Measurements from ENCODE around the gene GGCX.

GGCX gene

GRCh38 chr2:85584857-85585780 lies 23.8 kb upstream of the GGCX start:
- Histone ChIP-seq H3K18ac (ENCODE audit: low read length) (peak overlapping the region; percentile 24), H2AK5ac (ENCODE audit: low read length) (peak overlapping the region; percentile 6), H2BK5ac (ENCODE audit: low read length) (peak overlapping the region; percentile 3), H3K4me1 (ENCODE audit: control insufficient read depth, low read depth, low read length) (peaks cover 13% of the 10 kb centered on the region), H3K27me3 (ENCODE audit: insufficient read depth, low read length, poor library complexity) (no peaks in the 10 kb centered on the region), H3K9ac (ENCODE audit: low read length) (peak overlapping the region; percentile 61), H3K4me2 (ENCODE audit: low read length) (peak overlapping the region; percentile 35), H4K5ac (ENCODE audit: low read length) (no peak overlapping the region), H3K23ac (ENCODE audit: low read length) (no peak overlapping the region), H3K79me2 (ENCODE audit: control insufficient read depth, insufficient read depth, low read length) (peaks cover 5% of the 10 kb centered on the region), H3K27ac (ENCODE audit: low read depth, low read length) (peak overlapping the region; percentile 66), H3K36me3 (ENCODE audit: control insufficient read depth, insufficient read depth, low read length) (no peaks in the 10 kb centered on the region), H2BK15ac (replicated peaks; ENCODE audit: low read depth) (no peak overlapping the region), H3K4me3 (ENCODE audit: low read length) (no peak overlapping the region), H4K8ac (ENCODE audit: low read depth, low read length) (no peak overlapping the region), H2BK120ac (ENCODE audit: low read depth, low read length) (no peak overlapping the region), H3K79me1 (ENCODE audit: low read length) (peaks cover 9% of the 10 kb centered on the region), H3K4ac (ENCODE audit: low read depth, low read length) (no peak overlapping the region), H3K56ac (ENCODE audit: low read length) (peak overlapping the region; percentile 80)
- DNase-seq = peak; percentile 93
- whole genome bisulfite sequencing (ENCODE audit: extremely low coverage, insufficient coverage, low lambda C conversion rate) = no CpG with 5 or more reads among the region's 9 CpGs

- no CpG with 5 or more reads among the region's 52 CpGs for WGBS (ENCODE audit: extremely low coverage, insufficient coverage, low lambda C conversion rate)
- H3K79me2 ChIP-seq (ENCODE audit: control insufficient read depth, insufficient read depth, low read length) = peaks cover 5% of the 10 kb centered on the region
- peak within 1 kb of the TSS; percentile 66 for H3K27ac ChIP-seq (ENCODE audit: low read depth, low read length)
- peak within 1 kb of the TSS; percentile 1 for H2BK120ac ChIP-seq (ENCODE audit: low read depth, low read length)
- no peak within 1 kb of the TSS for H4K5ac ChIP-seq (ENCODE audit: low read length)
- DNase-seq = no peak
- no peak within 1 kb of the TSS for H3K4me3 ChIP-seq (ENCODE audit: low read length)
- H3K27me3 ChIP-seq (ENCODE audit: insufficient read depth, low read length, poor library complexity) = no peaks in the 10 kb centered on the region
- peak within 1 kb of the TSS; percentile 7 for H3K4ac ChIP-seq (ENCODE audit: low read depth, low read length)
- H3K18ac ChIP-seq (ENCODE audit: low read length) = peak within 1 kb of the TSS; percentile 82
- H3K79me1 ChIP-seq (ENCODE audit: low read length) = peaks cover 9% of the 10 kb centered on the region
- peak within 1 kb of the TSS; percentile 35 for H3K4me2 ChIP-seq (ENCODE audit: low read length)
- no peak within 1 kb of the TSS for H2BK15ac ChIP-seq (replicated peaks; ENCODE audit: low read depth)
- peak within 1 kb of the TSS; percentile 80 for H3K56ac ChIP-seq (ENCODE audit: low read length)
- no peak within 1 kb of the TSS for H2BK5ac ChIP-seq (ENCODE audit: low read length)
- no peak within 1 kb of the TSS for H4K8ac ChIP-seq (ENCODE audit: low read depth, low read length)
- H3K36me3 ChIP-seq (ENCODE audit: control insufficient read depth, insufficient read depth, low read length) = no peaks in the 10 kb centered on the region
- H3K4me1 ChIP-seq (ENCODE audit: control insufficient read depth, low read depth, low read length) = peaks cover 13% of the 10 kb centered on the region
- peak within 1 kb of the TSS; percentile 61 for H3K9ac ChIP-seq (ENCODE audit: low read length)
- peak within 1 kb of the TSS; percentile 83 for H3K23ac ChIP-seq (ENCODE audit: low read length)
- peak within 1 kb of the TSS; percentile 6 for H2AK5ac ChIP-seq (ENCODE audit: low read length)
Observed at GRCh38 chr2:85584354-85584856, 23.1 kb upstream of the GGCX start, which contains the start of gene VAMP5. Gene VAMP5, plus strand, starts transcription at chr2:85584431. Its CDS starts 60 bp downstream, at chr2:85584491.

- Histone ChIP-seq H4K8ac (ENCODE audit: low read depth, low read length) (no peak overlapping the region), H2AK5ac (ENCODE audit: low read length) (no peak overlapping the region), H3K23ac (ENCODE audit: low read length) (no peak overlapping the region), H3K79me2 (ENCODE audit: control insufficient read depth, insufficient read depth, low read length) (peaks cover 5% of the 10 kb centered on the region), H3K56ac (ENCODE audit: low read length) (peak overlapping the region; percentile 80), H3K36me3 (ENCODE audit: control insufficient read depth, insufficient read depth, low read length) (no peaks in the 10 kb centered on the region), H3K27me3 (ENCODE audit: insufficient read depth, low read length, poor library complexity) (no peaks in the 10 kb centered on the region), H3K4me1 (ENCODE audit: control insufficient read depth, low read depth, low read length) (peaks cover 17% of the 10 kb centered on the region), H3K9ac (ENCODE audit: low read length) (peak overlapping the region; percentile 34), H3K4ac (ENCODE audit: low read depth, low read length) (peak overlapping the region; percentile 7), H3K4me3 (ENCODE audit: low read length) (no peak overlapping the region), H3K27ac (ENCODE audit: low read depth, low read length) (no peak overlapping the region), H2BK5ac (ENCODE audit: low read length) (no peak overlapping the region), H3K4me2 (ENCODE audit: low read length) (no peak overlapping the region), H3K79me1 (ENCODE audit: low read length) (peaks cover 9% of the 10 kb centered on the region), H4K5ac (ENCODE audit: low read length) (no peak overlapping the region), H3K18ac (ENCODE audit: low read length) (peak overlapping the region; percentile 82), H2BK15ac (replicated peaks; ENCODE audit: low read depth) (no peak overlapping the region), H2BK120ac (ENCODE audit: low read depth, low read length) (no peak overlapping the region)
- no peak for DNase-seq
- no CpG with 5 or more reads among the region's 16 CpGs for WGBS (ENCODE audit: extremely low coverage, insufficient coverage, low lambda C conversion rate)
Observed at GRCh38 chr2:85583667-85584353, 22.5 kb upstream of the GGCX start.

GRCh38 chr2:85582492-85582891 lies 21.2 kb upstream of the GGCX start:
- Histone ChIP-seq H3K36me3 (ENCODE audit: control insufficient read depth, insufficient read depth, low read length) (no peaks in the 10 kb centered on the region), H3K9ac (ENCODE audit: low read length) (no peak overlapping the region), H3K4me3 (ENCODE audit: low read length) (no peak overlapping the region), H2BK5ac (ENCODE audit: low read length) (no peak overlapping the region), H2AK5ac (ENCODE audit: low read length) (no peak overlapping the region), H3K23ac (ENCODE audit: low read length) (no peak overlapping the region), H3K4me1 (ENCODE audit: control insufficient read depth, low read depth, low read length) (peaks cover 21% of the 10 kb centered on the region), H3K18ac (ENCODE audit: low read length) (no peak overlapping the region), H3K56ac (ENCODE audit: low read length) (no peak overlapping the region), H4K8ac (ENCODE audit: low read depth, low read length) (no peak overlapping the region), H3K27me3 (ENCODE audit: insufficient read depth, low read length, poor library complexity) (no peaks in the 10 kb centered on the region), H2BK15ac (replicated peaks; ENCODE audit: low read depth) (no peak overlapping the region), H3K79me1 (ENCODE audit: low read length) (peaks cover 9% of the 10 kb centered on the region), H3K4me2 (ENCODE audit: low read length) (no peak overlapping the region), H2BK120ac (ENCODE audit: low read depth, low read length) (no peak overlapping the region), H3K79me2 (ENCODE audit: control insufficient read depth, insufficient read depth, low read length) (peaks cover 9% of the 10 kb centered on the region), H3K27ac (ENCODE audit: low read depth, low read length) (no peak overlapping the region), H4K5ac (ENCODE audit: low read length) (no peak overlapping the region), H3K4ac (ENCODE audit: low read depth, low read length) (no peak overlapping the region)
- DNase-seq = no peak
- no CpG with 5 or more reads among the region's 1 CpG for WGBS (ENCODE audit: extremely low coverage, insufficient coverage, low lambda C conversion rate)

- H3K27ac ChIP-seq (ENCODE audit: low read depth, low read length) = peak overlapping the region; percentile 93
- peaks cover 17% of the 10 kb centered on the region for H3K4me1 ChIP-seq (ENCODE audit: control insufficient read depth, low read depth, low read length)
- H2BK120ac ChIP-seq (ENCODE audit: low read depth, low read length) = peak overlapping the region; percentile 33
- DNase-seq = no peak
- H4K5ac ChIP-seq (ENCODE audit: low read length) = no peak overlapping the region
- H2BK5ac ChIP-seq (ENCODE audit: low read length) = peak overlapping the region; percentile 89
- peak overlapping the region; percentile 91 for H4K8ac ChIP-seq (ENCODE audit: low read depth, low read length)
- no peak overlapping the region for H3K4ac ChIP-seq (ENCODE audit: low read depth, low read length)
- peak overlapping the region; percentile 87 for H2AK5ac ChIP-seq (ENCODE audit: low read length)
- no peak overlapping the region for H2BK15ac ChIP-seq (replicated peaks; ENCODE audit: low read depth)
- no peak overlapping the region for H3K4me2 ChIP-seq (ENCODE audit: low read length)
- H3K18ac ChIP-seq (ENCODE audit: low read length) = peak overlapping the region; percentile 41
- no CpG with 5 or more reads among the region's 3 CpGs for WGBS (ENCODE audit: extremely low coverage, insufficient coverage, low lambda C conversion rate)
- no peaks in the 10 kb centered on the region for H3K36me3 ChIP-seq (ENCODE audit: control insufficient read depth, insufficient read depth, low read length)
- peak overlapping the region; percentile 83 for H3K56ac ChIP-seq (ENCODE audit: low read length)
- peaks cover 9% of the 10 kb centered on the region for H3K79me2 ChIP-seq (ENCODE audit: control insufficient read depth, insufficient read depth, low read length)
- H3K4me3 ChIP-seq (ENCODE audit: low read length) = no peak overlapping the region
- H3K9ac ChIP-seq (ENCODE audit: low read length) = peak overlapping the region; percentile 57
- H3K27me3 ChIP-seq (ENCODE audit: insufficient read depth, low read length, poor library complexity) = no peaks in the 10 kb centered on the region
- peaks cover 9% of the 10 kb centered on the region for H3K79me1 ChIP-seq (ENCODE audit: low read length)
- peak overlapping the region; percentile 84 for H3K23ac ChIP-seq (ENCODE audit: low read length)
Observed at GRCh38 chr2:85580206-85580605, 18.9 kb upstream of the GGCX start.

Data from mesendoderm (in vitro differentiated cells).